NT2/D1 (cell line): ENCODE data around the gene SLC39A11.

ENCODE experiments used
- SUZ12 ChIP-seq: IDR thresholded peaks from 2 replicates; pipeline ENCODE4 v1.6.1; 2011; ENCODE audit not compliant: insufficient read length, insufficient read depth; ENCODE audit errors: extremely low read depth
- YY1 ChIP-seq: IDR thresholded peaks from 2 replicates; pipeline ENCODE4 v1.6.1; 2011; ENCODE audit not compliant: insufficient read length, insufficient read depth
- ZNF274 ChIP-seq: IDR thresholded peaks from 2 replicates; pipeline ENCODE4 v1.6.1; 2011; ENCODE audit warnings: mild to moderate bottlenecking, low read depth, low read length

- TF ChIP-seq YY1: no peak
- TF ChIP-seq ZNF274: no peak
- no peak for TF ChIP-seq SUZ12
These were observed 157.6 kb downstream of the SLC39A11 start for GRCh38 chr17:72934927-72935326.
